HepG2 (cell line): Measurements from ENCODE around the gene TRPT1. TPM values are rescaled to one million over a fixed set of nuclear protein-coding genes. Genes with fewer than 3 reads are reported as not detected.
A peak's percentile ranks its signal among the peaks of the same experiment; 100 is the strongest.

Experiments
- ATF2 ChIP-seq: sonication (generic); formaldehyde crosslinking; IDR thresholded peaks from 2 replicates; pipeline ENCODE4 v1.4.0; 2020; ENCODE audit warnings: missing genetic modification reagents
- FOSL2 ChIP-seq: sonication (generic); formaldehyde crosslinking; IDR thresholded peaks from 2 replicates; pipeline ENCODE4 v1.4.0; 2020; ENCODE audit warnings: missing genetic modification reagents
- MAFG ChIP-seq: sonication (generic); formaldehyde crosslinking; IDR thresholded peaks from 2 replicates; pipeline ENCODE4 v1.5.1; 2020; ENCODE audit warnings: mild to moderate bottlenecking, missing genetic modification reagents
- PAF1 ChIP-seq: IDR thresholded peaks from 2 replicates; pipeline ENCODE4 v1.6.1; 2016; ENCODE audit warnings: missing genetic modification reagents, missing compliant biosample characterization
- RARA ChIP-seq: IDR thresholded peaks from 2 replicates; pipeline ENCODE4 v1.6.1; 2016; ENCODE audit warnings: missing genetic modification reagents, missing compliant biosample characterization
- RBM22 ChIP-seq: fragments of 200-400 bp; formaldehyde crosslinking; optimal IDR thresholded peaks from 2 replicates; pipeline ENCODE3; 2017; ENCODE audit warnings: mild to moderate bottlenecking, low read length, moderate library complexity
- RXRA ChIP-seq: sonication (generic); formaldehyde crosslinking; IDR thresholded peaks from 2 replicates; pipeline ENCODE4 v1.5.1; 2020; ENCODE audit warnings: missing genetic modification reagents
- SKIL ChIP-seq: sonication (generic); formaldehyde crosslinking; IDR thresholded peaks from 2 replicates; pipeline ENCODE4 v1.8.0; 2022; ENCODE audit warnings: missing genetic modification reagents, mild to moderate bottlenecking, moderate library complexity, borderline replicate concordance
- SYNCRIP ChIP-seq: fragments of 200-400 bp; formaldehyde crosslinking; IDR thresholded peaks from 2 replicates; pipeline ENCODE4 v1.6.1; 2018; ENCODE audit warnings: mild to moderate bottlenecking, low read depth, low read length; ENCODE audit not compliant: insufficient read depth
- TFDP1 ChIP-seq: IDR thresholded peaks from 2 replicates; pipeline ENCODE4 v1.6.1; 2016; ENCODE audit warnings: missing compliant biosample characterization, missing genetic modification reagents, borderline replicate concordance
- ZBTB43 ChIP-seq: sonication (generic); formaldehyde crosslinking; conservative IDR thresholded peaks from 2 replicates; pipeline ENCODE4 v1.4.0; 2020; ENCODE audit warnings: missing genetic modification reagents
- ZBTB49 ChIP-seq: sonication (generic); formaldehyde crosslinking; IDR thresholded peaks from 2 replicates; pipeline ENCODE4 v1.4.0; 2020; ENCODE audit warnings: missing genetic modification reagents, borderline replicate concordance
- ZNF17 ChIP-seq: sonication (generic); formaldehyde crosslinking; IDR thresholded peaks from 2 replicates; pipeline ENCODE4 v1.5.0; 2020; ENCODE audit warnings: mild to moderate bottlenecking, missing genetic modification reagents
- ZNF333 ChIP-seq: sonication (generic); formaldehyde crosslinking; IDR thresholded peaks from 2 replicates; pipeline ENCODE4 v1.4.0; 2020; ENCODE audit warnings: mild to moderate bottlenecking, missing genetic modification reagents, borderline replicate concordance
- ZNF616 ChIP-seq: sonication (generic); formaldehyde crosslinking; IDR thresholded peaks from 2 replicates; pipeline ENCODE4 v1.5.0; 2020; ENCODE audit warnings: low read depth, mild to moderate bottlenecking, missing genetic modification reagents
- ZNF766 ChIP-seq: sonication (generic); formaldehyde crosslinking; IDR thresholded peaks from 2 replicates; pipeline ENCODE4 v1.5.0; 2020; ENCODE audit warnings: missing genetic modification reagents, borderline replicate concordance
- ZUFSP ChIP-seq: sonication (generic); formaldehyde crosslinking; IDR thresholded peaks from 2 replicates; pipeline ENCODE4 v1.9.0; 2021; ENCODE audit warnings: missing genetic modification reagents, mild to moderate bottlenecking, borderline replicate concordance
- polyA plus RNA-seq, 8 experiments: library from polyadenylated mRNA; depleted of rRNA in 3 of 8; stranded (reverse) in 7 of 8; unstranded in 1 of 8; fragments of >200 nt; fragmentation: Illumina TruSeq in 4 of 8; extraction: Trizol in 4 of 8; gene quantifications; 2 replicates each; pipeline versions ENCODE4 v1.2.1 to v1.2.3, GENCODE V29; 2011 to 2016; ENCODE audit warnings: low read depth in 4 of 8, missing spikeins in 1 of 8, mixed read lengths in 1 of 8; ENCODE audit not compliant: insufficient read depth in 1 of 8
- total RNA-seq, 5 experiments: library from RNA; depleted of rRNA; stranded (reverse); fragments of >200 nt; fragmentation: Illumina TruSeq; extraction: Trizol; gene quantifications; 2 replicates each; pipeline ENCODE4 v1.2.3, GENCODE V29; 2016; ENCODE audit warnings: low read depth in 1 of 5

The TRPT1 gene
- total and polyA plus RNA-seq, 2 of the 13 experiments (the other 11 are each of a cell fraction or from before 2014, with no cell fraction given) = 24.8 to 40.7 TPM

GRCh38 chr11:64185693-64186491 is 40.1 kb downstream of the TRPT1 start, which contains the start of gene STIP1 (continued):
- TF ChIP-seq TFDP1 (CRISPR knock-in tag) (peak; percentile 78), ZNF766 (no peak; the same call in 1 of the 2 replicates), RBM22 (no peak), SYNCRIP (no peak), RARA (CRISPR knock-in tag) (peak; percentile 18), PAF1 (CRISPR knock-in tag) (no peak), ZBTB49 (CRISPR knock-in tag) (no peak), ZNF616 (no peak), ZNF333 (CRISPR knock-in tag) (no peak), ATF2 (CRISPR knock-in tag) (no peak; the same call in 1 of the 2 replicates), ZNF17 (CRISPR knock-in tag) (no peak), FOSL2 (CRISPR knock-in tag) (0 out of 2 replicates have a peak, but pooled peaks have one; percentile 15), RXRA (CRISPR knock-in tag) (no peak; the same call in 1 of the 2 replicates), SKIL (CRISPR knock-in tag) (no peak), MAFG (no peak), ZBTB43 (CRISPR knock-in tag) (no peak), ZUFSP (CRISPR knock-in tag) (no peak)
